GM21723 (cell line): ENCODE data around the gene HUS1B.

ENCODE experiments used
- ATAC-seq: cut with Tn5 transposase; IDR thresholded peaks from one replicate; pipeline ENCODE4 v1.9.1; 2021; ENCODE audit warnings: mild to moderate bottlenecking, moderate library complexity; ENCODE audit not compliant: unreplicated experiment

Gene HUS1B

DNA sequence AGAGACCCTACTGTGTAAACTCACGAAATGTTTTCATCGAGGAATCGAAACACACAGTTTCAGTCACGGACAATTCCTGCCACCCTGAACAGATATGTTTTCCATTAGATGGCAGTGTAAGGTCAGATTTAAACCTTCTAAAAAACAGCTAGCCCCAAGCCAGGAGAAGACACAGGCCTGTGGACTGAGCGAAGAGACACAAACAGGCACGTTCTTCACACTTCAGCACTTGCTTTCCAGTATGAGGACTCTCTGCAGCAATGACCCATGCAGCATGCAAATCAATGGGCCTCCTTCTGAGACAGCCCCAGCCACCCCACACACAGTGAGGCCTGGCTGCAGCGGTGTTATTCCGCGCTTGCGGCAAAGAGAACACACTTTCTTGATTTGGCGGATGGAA lies 31.9 kb downstream of the HUS1B start:
- no peak for ATAC-seq

DNA sequence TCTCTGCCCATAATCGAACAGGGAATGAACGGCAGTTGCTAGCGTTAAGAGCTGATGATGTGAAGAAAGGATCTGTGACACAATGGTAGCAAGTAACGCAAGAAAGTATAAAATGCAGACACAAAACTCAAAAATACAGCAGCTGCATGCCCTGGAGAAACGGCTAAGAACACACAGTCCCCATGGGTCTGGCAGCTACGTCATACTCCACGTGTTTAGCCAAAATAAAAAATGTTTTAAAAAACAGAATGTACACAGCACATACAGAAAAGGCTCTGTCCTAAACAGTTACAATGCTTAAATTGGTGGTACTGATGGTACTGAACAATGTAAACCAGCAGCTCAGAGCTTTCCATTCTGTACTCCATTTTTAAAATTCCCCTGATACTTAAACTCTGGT lies 34.4 kb downstream of the HUS1B start:
- no peak for ATAC-seq

DNA sequence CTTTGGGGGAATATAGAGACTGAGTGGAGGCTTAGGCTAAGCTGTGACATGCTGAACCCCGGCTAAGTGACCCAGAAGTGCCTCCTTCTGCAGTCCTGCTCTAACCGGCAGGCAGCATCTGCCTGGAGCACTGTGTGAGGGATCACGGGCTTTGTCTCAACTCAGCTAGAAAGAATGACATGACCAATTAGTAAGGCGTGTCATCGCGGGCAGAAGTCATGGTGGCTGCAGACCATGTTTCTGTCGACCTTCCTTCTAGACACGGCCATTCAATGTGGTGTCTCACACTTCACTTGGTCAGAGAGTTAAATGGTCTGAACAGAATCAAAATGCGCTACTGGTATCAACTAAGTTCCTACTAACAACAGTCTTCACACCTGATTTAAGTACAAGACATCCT lies 35.0 kb downstream of the HUS1B start:
- no peak for ATAC-seq

DNA sequence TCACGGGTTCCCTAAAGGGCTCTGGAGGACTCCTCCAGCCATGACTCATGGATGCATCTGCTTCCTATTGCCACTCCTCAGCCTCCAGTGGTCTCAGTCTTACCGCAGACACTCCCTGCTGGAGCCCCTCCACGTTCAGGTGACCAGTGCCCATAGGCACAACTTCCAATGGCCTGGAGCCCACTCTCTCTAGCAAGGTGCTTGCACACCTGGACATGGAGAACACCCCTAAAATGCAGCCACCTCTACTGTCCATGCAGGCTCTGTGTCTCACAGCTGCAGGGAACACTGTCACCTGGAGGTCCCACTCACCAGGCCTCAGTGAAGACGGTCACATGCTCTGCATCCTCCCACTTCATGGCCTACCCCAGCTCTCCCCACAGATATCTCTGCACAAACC lies 36.0 kb downstream of the HUS1B start:
- ATAC-seq: no peak

DNA sequence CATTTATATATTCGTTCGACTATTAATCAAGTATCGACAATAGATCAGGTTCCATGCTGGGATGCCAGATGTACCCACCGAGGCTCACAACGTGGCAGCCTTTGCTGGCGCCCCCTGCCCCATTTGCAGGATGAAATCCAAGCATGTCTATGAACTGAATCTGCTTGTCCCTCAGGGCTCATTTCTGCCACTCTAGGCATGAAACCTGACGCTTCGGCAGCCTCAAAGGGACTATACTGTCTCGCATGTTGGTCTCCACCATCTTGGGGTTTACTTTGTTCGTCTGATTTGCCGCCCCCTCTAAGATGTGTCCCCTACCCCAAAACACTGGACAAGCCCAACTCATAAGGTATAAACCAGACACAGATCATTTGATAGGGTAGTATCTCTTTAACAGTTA lies 36.7 kb downstream of the HUS1B start:
- ATAC-seq: no peak

DNA sequence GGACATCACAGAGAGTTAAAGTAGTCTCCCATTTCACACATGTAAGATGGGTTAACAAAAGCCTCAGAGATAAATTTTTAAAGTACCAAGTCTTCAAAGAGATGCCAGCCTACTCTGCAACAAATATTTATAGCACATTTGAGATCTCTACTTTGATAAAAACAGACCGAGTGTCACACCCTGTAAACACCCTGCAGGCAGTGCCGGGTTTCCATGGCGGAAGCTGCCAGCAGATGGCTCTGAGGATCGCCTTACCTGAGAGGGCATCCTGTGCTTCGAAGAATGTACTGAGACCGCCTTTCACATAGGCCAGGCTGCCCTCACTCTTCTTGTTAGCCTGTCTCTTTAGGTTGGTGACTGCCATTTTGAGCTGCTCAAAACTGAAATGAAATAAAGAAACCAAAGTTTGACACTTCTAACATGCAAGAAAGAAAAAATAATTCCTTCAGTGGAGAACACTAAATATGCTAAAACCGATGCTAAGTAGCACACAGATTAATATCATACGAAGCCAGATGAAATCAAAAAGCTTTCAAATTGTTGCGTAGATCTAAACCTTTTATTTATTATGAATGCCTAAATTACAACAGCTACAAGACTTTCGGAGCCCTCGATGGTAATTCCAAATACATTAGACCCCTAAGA lies 39.3 kb downstream of the HUS1B start:
- ATAC-seq: no peak

DNA sequence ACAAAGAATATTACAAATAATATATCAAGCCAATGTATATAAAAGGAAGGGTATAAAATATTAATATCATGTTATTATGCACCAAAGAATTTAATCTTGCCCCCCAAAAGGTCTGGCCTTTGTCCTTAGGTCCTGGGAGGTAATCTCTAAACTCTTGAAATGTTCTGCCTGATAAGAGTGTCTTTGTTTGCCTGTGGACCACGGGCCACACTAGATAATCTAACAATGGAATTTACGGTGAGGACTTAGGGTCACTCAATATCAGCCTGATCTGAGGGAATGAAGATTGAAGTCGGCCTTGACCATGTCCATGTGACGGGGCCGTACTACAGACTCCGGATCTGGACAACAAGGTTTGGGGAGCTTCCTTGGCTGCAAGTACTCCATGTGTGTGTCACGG lies 42.9 kb downstream of the HUS1B start:
- ATAC-seq: no peak

DNA sequence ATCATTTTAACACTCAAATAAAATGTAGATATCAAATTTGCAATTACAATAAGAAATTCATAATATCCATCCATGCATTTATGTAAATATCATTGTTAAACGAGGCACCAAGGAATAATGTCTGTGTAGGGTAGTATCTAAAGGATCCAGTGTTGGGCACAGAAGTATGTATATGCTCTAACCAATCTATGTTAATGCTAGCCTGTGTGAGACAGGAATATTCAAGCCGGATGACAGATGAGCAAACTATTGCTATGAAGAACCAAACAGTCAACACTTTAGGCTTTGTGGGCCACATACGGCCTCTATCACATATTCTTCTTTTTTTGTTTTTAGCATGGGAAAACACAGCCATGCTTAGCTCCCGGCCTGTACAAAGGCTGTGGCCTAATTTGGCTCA lies 45.0 kb downstream of the HUS1B start:
- no peak for ATAC-seq

DNA sequence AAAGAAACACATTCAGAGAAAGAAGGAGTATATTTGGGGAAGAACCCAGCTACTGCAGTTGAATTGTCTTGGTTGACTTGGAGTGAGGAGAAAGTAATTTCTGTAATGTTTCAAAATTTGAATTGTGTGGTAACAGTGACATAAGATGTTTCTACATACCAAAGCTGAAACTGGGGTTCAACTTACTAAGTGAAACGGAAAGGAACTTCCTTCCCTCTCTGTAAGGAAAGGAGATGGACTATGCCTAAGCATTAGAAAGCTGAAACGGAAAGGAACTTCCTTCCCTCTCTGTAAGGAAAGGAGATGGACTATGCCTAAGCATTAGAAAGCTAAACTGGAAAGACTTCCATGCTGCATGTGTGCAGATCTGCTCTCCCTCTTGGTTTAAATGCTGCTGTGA lies 46.0 kb downstream of the HUS1B start:
- ATAC-seq: no peak

DNA sequence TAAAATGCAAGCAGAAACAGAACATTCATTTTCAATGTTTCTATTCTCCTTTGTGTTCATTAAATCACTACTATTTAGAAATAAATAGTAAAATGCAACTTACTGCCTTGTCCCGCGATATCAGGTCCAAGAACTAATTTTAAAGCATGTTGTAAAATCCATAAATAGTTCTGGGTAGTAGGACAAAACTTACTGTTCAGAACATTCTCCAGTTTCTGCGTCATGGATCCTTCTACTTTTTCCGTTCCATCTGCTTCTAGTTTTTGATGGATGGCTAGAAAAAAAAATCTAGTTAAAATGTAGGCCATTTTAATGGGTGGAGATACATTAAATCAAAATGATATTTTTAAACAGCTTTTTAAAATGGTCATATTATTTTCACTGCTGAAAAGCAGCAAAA lies 47.0 kb downstream of the HUS1B start:
- ATAC-seq: no peak

DNA sequence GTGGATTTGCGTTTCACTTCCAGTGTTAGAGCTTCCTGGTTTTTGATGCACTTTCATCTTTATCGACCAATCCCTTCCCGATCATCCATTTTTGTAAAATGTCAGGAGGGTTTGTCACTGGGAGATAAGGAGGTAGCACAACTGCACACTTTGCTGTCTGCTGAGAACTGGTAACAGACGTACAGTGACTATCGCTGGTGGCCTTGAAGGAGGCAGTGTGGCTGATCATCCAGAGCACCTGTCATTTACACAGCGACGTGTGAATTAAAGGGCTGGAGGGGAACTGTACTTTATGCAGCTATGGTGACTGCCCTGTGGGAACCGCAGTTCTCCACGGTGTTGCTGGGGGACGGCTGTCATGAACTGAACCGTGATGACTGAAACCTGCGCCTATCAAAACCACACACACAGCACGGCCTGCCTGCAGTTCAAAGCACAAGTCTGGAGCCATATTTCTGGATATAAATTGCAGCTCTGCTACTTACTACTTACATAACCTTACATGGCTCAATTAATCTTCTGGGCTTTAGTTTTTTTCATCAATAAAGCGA lies 50.0 kb downstream of the HUS1B start:
- ATAC-seq: no peak
